NOMO-1 (cell line): ENCODE data around the gene MAML1.
A peak's percentile ranks its signal among the peaks of the same experiment; 100 is the strongest.

ENCODE experiments used
- DNase-seq, 2 experiments: peaks; one replicate each; lab custom pipeline; 2025; ENCODE audit not compliant: unreplicated experiment in 2 of 2; lab: John Stamatoyannopoulos, UW

MAML1 gene

GRCh38 chr5:179791881-179792611 lies 59.4 kb downstream of the MAML1 start:
- DNase-seq, result no peak

- peak in 1 of 2 experiments; percentile 20 for DNase-seq
Observed at GRCh38 chr5:179792612-179793467, 60.2 kb downstream of the MAML1 start.

GRCh38 chr5:179793468-179794139 lies 61.0 kb downstream of the MAML1 start, which contains the start of gene LTC4S:
LTC4S (plus strand) TSS chr5:179793986; CDS start chr5:179794081, 95 bp downstream.
- peak; percentile 87 to 91 for DNase-seq

GRCh38 chr5:179794171-179794570 lies 61.5 kb downstream of the MAML1 start:
- no peak for DNase-seq

- DNase-seq, result no peak
Observed at GRCh38 chr5:179794575-179794974, 62.0 kb downstream of the MAML1 start.

GRCh38 chr5:179795049-179795862 lies 62.6 kb downstream of the MAML1 start:
- no peak for DNase-seq

GRCh38 chr5:179795863-179796833 lies 63.5 kb downstream of the MAML1 start:
- peak; percentile 81 to 89 for DNase-seq

- DNase-seq, result no peak
Observed at GRCh38 chr5:179796877-179797608, 64.4 kb downstream of the MAML1 start.

- no peak for DNase-seq
Observed at GRCh38 chr5:179797741-179798140, 65.1 kb downstream of the MAML1 start.

GRCh38 chr5:179798144-179798770 lies 65.6 kb downstream of the MAML1 start:
- no peak for DNase-seq

- no peak for DNase-seq
Observed at GRCh38 chr5:179798771-179799643, 66.4 kb downstream of the MAML1 start.

GRCh38 chr5:179799644-179799973 lies 67.0 kb downstream of the MAML1 start:
- DNase-seq, result no peak

GRCh38 chr5:179800071-179800695 lies 67.6 kb downstream of the MAML1 start:
- DNase-seq, result no peak

GRCh38 chr5:179800696-179801201 lies 68.1 kb downstream of the MAML1 start:
- no peak for DNase-seq

- peak; percentile 70 to 78 for DNase-seq
Observed at GRCh38 chr5:179801304-179802206, 68.9 kb downstream of the MAML1 start.
